ENCODE data around the gene ITPR1. TPM values are rescaled to one million over a fixed set of nuclear protein-coding genes. Genes with fewer than 3 reads are reported as not detected.

Gene ITPR1
- polyA plus RNA-seq, 1 donor from 2014 or later, result 2.1 TPM

GRCh38 chr3:4826237-4827100, 333.3 kb downstream of the ITPR1 start:
- H3K36me3 ChIP-seq (ENCODE audit: insufficient read depth, low read length), result no peaks in the 10 kb centered on the region
- H3K4me3 ChIP-seq (ENCODE audit: low read length), result no peak overlapping the region
- no peaks in the 10 kb centered on the region for H3K9me3 ChIP-seq (ENCODE audit: low read length)
- no peaks in the 10 kb centered on the region for H3F3A ChIP-seq (ENCODE audit: insufficient read depth, low read length, poor library complexity, severe bottlenecking)
- no peak for TF ChIP-seq EP300 (conservative IDR thresholded peaks at IDR 0.05; ENCODE audit: poor library complexity, severe bottlenecking)
- no peak for TF ChIP-seq SMC3 (conservative IDR thresholded peaks at IDR 0.05; ENCODE audit: poor library complexity)
- TF ChIP-seq RAD21 (conservative IDR thresholded peaks at IDR 0.05), result no peak
- no peak for TF ChIP-seq CTCF (IDR thresholded peaks at IDR 0.05; ENCODE audit: poor library complexity, severe bottlenecking)
- no peak for TF ChIP-seq POLR2AphosphoS5 (IDR thresholded peaks at IDR 0.05)
- TF ChIP-seq REST (IDR thresholded peaks at IDR 0.05; ENCODE audit: borderline replicate concordance), result no peak
- TF ChIP-seq EZH2 (IDR thresholded peaks at IDR 0.05; ENCODE audit: borderline replicate concordance, insufficient read depth, low read length, poor library complexity, severe bottlenecking), result no peak
- TF ChIP-seq MXI1 (conservative IDR thresholded peaks at IDR 0.05; ENCODE audit: poor library complexity, severe bottlenecking), result no peak
- TF ChIP-seq TAF1 (IDR thresholded peaks at IDR 0.05; ENCODE audit: low read depth), result no peak
- no peak overlapping the region for H3K4me2 ChIP-seq (ENCODE audit: low read length)
- no peak overlapping the region for H2AFZ ChIP-seq (ENCODE audit: low read depth, low read length)
- no peak overlapping the region for H3K27ac ChIP-seq (ENCODE audit: low read length)
- H4K20me1 ChIP-seq (ENCODE audit: insufficient read depth), result no peaks in the 10 kb centered on the region
- no peaks in the 10 kb centered on the region for H3K9me2 ChIP-seq (ENCODE audit: insufficient read depth, low read length)
- H3K9ac ChIP-seq (ENCODE audit: low read length), result no peak overlapping the region
- no peaks in the 10 kb centered on the region for H3K27me3 ChIP-seq (ENCODE audit: insufficient read depth, low read depth, low read length)
- H3K79me2 ChIP-seq (replicated peaks; ENCODE audit: insufficient read depth, low read length), result no peaks in the 10 kb centered on the region

- H3F3A ChIP-seq (ENCODE audit: insufficient read depth, low read length, poor library complexity, severe bottlenecking), result no peaks in the 10 kb centered on the region
- no peaks in the 10 kb centered on the region for H3K79me2 ChIP-seq (replicated peaks; ENCODE audit: insufficient read depth, low read length)
- no peak overlapping the region for H3K9ac ChIP-seq (ENCODE audit: low read length)
- TF ChIP-seq CTCF (IDR thresholded peaks at IDR 0.05; ENCODE audit: poor library complexity, severe bottlenecking), result no peak
- no peak for TF ChIP-seq EZH2 (IDR thresholded peaks at IDR 0.05; ENCODE audit: borderline replicate concordance, insufficient read depth, low read length, poor library complexity, severe bottlenecking)
- no peak for TF ChIP-seq EP300 (conservative IDR thresholded peaks at IDR 0.05; ENCODE audit: poor library complexity, severe bottlenecking)
- TF ChIP-seq SMC3 (conservative IDR thresholded peaks at IDR 0.05; ENCODE audit: poor library complexity), result no peak
- no peak for TF ChIP-seq POLR2AphosphoS5 (IDR thresholded peaks at IDR 0.05)
- no peak for TF ChIP-seq RAD21 (conservative IDR thresholded peaks at IDR 0.05)
- TF ChIP-seq REST (IDR thresholded peaks at IDR 0.05; ENCODE audit: borderline replicate concordance), result no peak
- TF ChIP-seq MXI1 (conservative IDR thresholded peaks at IDR 0.05; ENCODE audit: poor library complexity, severe bottlenecking), result no peak
- TF ChIP-seq TAF1 (IDR thresholded peaks at IDR 0.05; ENCODE audit: low read depth), result no peak
- no peaks in the 10 kb centered on the region for H3K9me3 ChIP-seq (ENCODE audit: low read length)
- H3K9me2 ChIP-seq (ENCODE audit: insufficient read depth, low read length), result no peaks in the 10 kb centered on the region
- H3K27me3 ChIP-seq (ENCODE audit: insufficient read depth, low read depth, low read length), result no peaks in the 10 kb centered on the region
- H4K20me1 ChIP-seq (ENCODE audit: insufficient read depth), result no peaks in the 10 kb centered on the region
- H3K27ac ChIP-seq (ENCODE audit: low read length), result no peak overlapping the region
- no peak overlapping the region for H3K4me3 ChIP-seq (ENCODE audit: low read length)
- no peaks in the 10 kb centered on the region for H3K36me3 ChIP-seq (ENCODE audit: insufficient read depth, low read length)
- no peak overlapping the region for H3K4me2 ChIP-seq (ENCODE audit: low read length)
- H2AFZ ChIP-seq (ENCODE audit: low read depth, low read length), result no peak overlapping the region
These were observed 334.6 kb downstream of the ITPR1 start for GRCh38 chr3:4827767-4828166.

All from neural cell (in vitro differentiated cells).